H1 (cell line): ENCODE results near the gene VSIG10L. TPM values are rescaled to one million over a fixed set of nuclear protein-coding genes. Genes with fewer than 3 reads are reported as not detected.

Experiments used
- CTCF ChIA-PET: fragments of 300-600 bp; sonication (Branson Sonifier 250); formaldehyde crosslinking; loops from one replicate; lab custom pipeline; 2021; ENCODE audit not compliant: partially characterized antibody; lab: Charles Lee
- POLR2A ChIA-PET: fragments of 300-600 bp; sonication (Branson Sonifier 250); formaldehyde crosslinking; loops from one replicate; lab custom pipeline; 2021; ENCODE audit warnings: inconsistent platforms; ENCODE audit not compliant: partially characterized antibody; lab: Charles Lee
- DNase-seq, 2 experiments: peaks; one replicate each; pipeline versions ENCODE4 v3.0.0 to v3.0.0-alpha.2; 2010 to 2022; ENCODE audit warnings: low spot score in 2 of 2, low read depth in 1 of 2, mixed read lengths in 1 of 2
- FAIRE-seq: peaks from 2 replicates; lab custom pipeline; 2011; peaks lifted over from hg19 to GRCh38; lab: Jason Lieb, UNC
- H2AFZ ChIP-seq: 2 replicates; pipeline ENCODE4 v1.8.1; 2012; ENCODE audit warnings: low read length, inconsistent platforms
- H2AK5ac ChIP-seq: 2 replicates; pipeline ENCODE4 v1.6.1; 2013; ENCODE audit warnings: low read depth, low read length
- H2BK120ac ChIP-seq: replicated peaks from 2 replicates; pipeline ENCODE3; 2013; ENCODE audit warnings: low read depth, low read length, inconsistent platforms
- H2BK12ac ChIP-seq: 2 replicates; pipeline ENCODE4 v1.6.1; 2013; ENCODE audit warnings: low read depth, low read length
- H2BK15ac ChIP-seq: 2 replicates; pipeline ENCODE4 v1.6.1; 2013; ENCODE audit warnings: low read length
- H2BK20ac ChIP-seq: 2 replicates; pipeline ENCODE4 v1.6.1; 2013; ENCODE audit warnings: low read length
- H2BK5ac ChIP-seq: 2 replicates; pipeline ENCODE4 v1.6.1; 2013; ENCODE audit warnings: low read depth, low read length
- H3K14ac ChIP-seq: 2 replicates; pipeline ENCODE4 v1.6.1; 2013; ENCODE audit warnings: inconsistent platforms; ENCODE audit not compliant: insufficient read length
- H3K18ac ChIP-seq: 2 replicates; pipeline ENCODE4 v1.6.1; 2013; ENCODE audit warnings: low read length; ENCODE audit errors: extremely low read depth
- H3K23ac ChIP-seq: 2 replicates; pipeline ENCODE4 v1.6.1; 2013; ENCODE audit warnings: inconsistent platforms; ENCODE audit not compliant: insufficient read length
- H3K23me2 ChIP-seq: 2 replicates; pipeline ENCODE4 v1.6.1; 2013; ENCODE audit warnings: low read depth, low read length
- H3K27ac ChIP-seq: 2 replicates; pipeline ENCODE4 v1.6.1; 2011; ENCODE audit warnings: low read depth, low read length, inconsistent platforms
- H3K27me3 ChIP-seq, 4 experiments: replicated peaks in 1 of 4; 1 replicate in 1 of 4; 2 replicates in 3 of 4; pipeline versions ENCODE4 v1.6.1 to v1.8.1; 2011 to 2013; ENCODE audit warnings: low read length in 3 of 4, mild to moderate bottlenecking in 3 of 4, inconsistent platforms in 2 of 4, mixed read lengths in 2 of 4, moderate library complexity in 1 of 4; ENCODE audit not compliant: control insufficient read depth in 3 of 4, insufficient read depth in 3 of 4; ENCODE audit errors: extremely low read depth in 1 of 4
- H3K36me3 ChIP-seq, 4 experiments: 2 replicates each; pipeline versions ENCODE4 v1.6.1 to v1.8.1; 2011 to 2013; ENCODE audit warnings: mild to moderate bottlenecking in 4 of 4, low read length in 3 of 4, moderate library complexity in 2 of 4, control low read depth in 1 of 4, inconsistent platforms in 1 of 4; ENCODE audit not compliant: insufficient read depth in 4 of 4, control insufficient read depth in 2 of 4
- H3K4ac ChIP-seq: replicated peaks from 2 replicates; pipeline ENCODE3; 2013; ENCODE audit warnings: low read length, low read depth, mixed read lengths, inconsistent platforms; ENCODE audit not compliant: insufficient read length
- H3K4me1 ChIP-seq, 4 experiments: replicated peaks in 1 of 4; 1 replicate in 1 of 4; 2 replicates in 3 of 4; pipeline versions ENCODE4 v1.6.1 to v1.8.1; 2011 to 2013; ENCODE audit warnings: low read length in 3 of 4, inconsistent platforms in 2 of 4, mixed read lengths in 1 of 4; ENCODE audit not compliant: insufficient read depth in 4 of 4, control insufficient read depth in 3 of 4
- H3K4me2 ChIP-seq, 2 experiments: 2 replicates each; pipeline versions ENCODE4 v1.6.1 to v1.8.1; 2011 to 2013; ENCODE audit warnings: low read depth in 2 of 2, low read length in 2 of 2, control low read depth in 1 of 2, inconsistent platforms in 1 of 2, mild to moderate bottlenecking in 1 of 2; ENCODE audit not compliant: insufficient read depth in 1 of 2
- H3K4me3 ChIP-seq, 4 experiments: fragments of 200-600, 300-600 bp in 1 of 4; sonication (generic), shearing (Covaris generic), sonication (Bioruptor Twin) in 1 of 4; 2 replicates each; pipeline versions ENCODE4 v1.5.1 to v1.8.1; 2011 to 2016; ENCODE audit warnings: low read length in 4 of 4, low read depth in 3 of 4, control low read depth in 2 of 4, inconsistent platforms in 2 of 4, mild to moderate bottlenecking in 2 of 4, mixed read lengths in 1 of 4, moderate library complexity in 1 of 4; ENCODE audit not compliant: insufficient read depth in 2 of 4; ENCODE audit errors: extremely low read depth in 1 of 4
- H3K56ac ChIP-seq: replicated peaks from 2 replicates; pipeline ENCODE3; 2013; ENCODE audit warnings: low read depth, mild to moderate bottlenecking, mixed read lengths, low read length, inconsistent platforms; ENCODE audit not compliant: insufficient read length
- H3K79me1 ChIP-seq: 2 replicates; pipeline ENCODE4 v1.6.1; 2013; ENCODE audit warnings: low read depth, low read length, control low read depth
- H3K79me2 ChIP-seq, 2 experiments: 2 replicates each; pipeline versions ENCODE4 v1.6.1 to v1.8.1; 2012 to 2013; ENCODE audit warnings: low read length in 2 of 2, mild to moderate bottlenecking in 2 of 2, inconsistent platforms in 1 of 2; ENCODE audit not compliant: insufficient read depth in 2 of 2, control insufficient read depth in 1 of 2
- H3K9ac ChIP-seq, 4 experiments: replicated peaks in 1 of 4; 1 replicate in 1 of 4; 2 replicates in 3 of 4; pipeline versions ENCODE4 v1.6.1 to v1.8.1; 2011 to 2013; ENCODE audit warnings: low read depth in 3 of 4, low read length in 3 of 4, control low read depth in 2 of 4, mild to moderate bottlenecking in 2 of 4, moderate library complexity in 2 of 4, inconsistent platforms in 1 of 4; ENCODE audit errors: extremely low read depth in 1 of 4
- H3K9me3 ChIP-seq, 2 experiments: 2 replicates each; pipeline versions ENCODE4 v1.6.1 to v1.8.1; 2012 to 2013; ENCODE audit warnings: mild to moderate bottlenecking in 2 of 2, moderate library complexity in 2 of 2, control low read depth in 1 of 2, inconsistent platforms in 1 of 2, low read depth in 1 of 2, low read length in 1 of 2, mixed read lengths in 1 of 2; ENCODE audit not compliant: insufficient read depth in 2 of 2
- H4K20me1 ChIP-seq, 2 experiments: replicated peaks in 1 of 2; 2 replicates each; pipeline versions ENCODE3 to v1.8.1; 2011 to 2013; ENCODE audit warnings: inconsistent platforms in 2 of 2, low read length in 2 of 2, mild to moderate bottlenecking in 1 of 2; ENCODE audit not compliant: insufficient read depth in 2 of 2, control insufficient read depth in 1 of 2
- H4K5ac ChIP-seq: 2 replicates; pipeline ENCODE4 v1.6.1; 2013; ENCODE audit warnings: low read length, low read depth, mixed read lengths, inconsistent platforms; ENCODE audit not compliant: insufficient read length
- H4K8ac ChIP-seq: 2 replicates; pipeline ENCODE4 v1.8.0; 2013; ENCODE audit warnings: mild to moderate bottlenecking, moderate library complexity, low read length, inconsistent platforms; ENCODE audit not compliant: insufficient read depth; ENCODE audit errors: extremely low read depth
- H4K91ac ChIP-seq: replicated peaks from 2 replicates; pipeline ENCODE3; 2013; ENCODE audit warnings: low read length, mixed read lengths, inconsistent platforms; ENCODE audit not compliant: insufficient read length
- CBX5 ChIP-seq: fragments of 300-800, 300-1000 bp; sonication (generic); IDR thresholded peaks from 2 replicates; pipeline ENCODE4 v1.7.1; 2016; ENCODE audit warnings: antibody characterized with exemption, low read length, low read depth
- EGR1 ChIP-seq: IDR thresholded peaks from 2 replicates; pipeline ENCODE4 v1.6.1; 2011; ENCODE audit warnings: low read depth, low read length, borderline replicate concordance
- GTF2F1 ChIP-seq: IDR thresholded peaks from 2 replicates; pipeline ENCODE4 v1.6.1; 2012; ENCODE audit warnings: low read depth, low read length, improper control_type of control experiment, borderline replicate concordance
- KDM4A ChIP-seq: IDR thresholded peaks from one replicate; pipeline ENCODE4 v1.7.1; 2012; ENCODE audit warnings: low read depth, mild to moderate bottlenecking, moderate library complexity, low read length, inconsistent platforms; ENCODE audit not compliant: severe bottlenecking
- KDM5A ChIP-seq: fragments of 200-600 bp; IDR thresholded peaks from 2 replicates; pipeline ENCODE4 v1.7.1; 2012; ENCODE audit warnings: mild to moderate bottlenecking, low read length, inconsistent platforms, mixed read lengths
- NRF1 ChIP-seq: IDR thresholded peaks from 2 replicates; pipeline ENCODE4 v1.6.1; 2011; ENCODE audit warnings: mild to moderate bottlenecking, low read depth, low read length, improper control_type of control experiment
- POLR2AphosphoS5 ChIP-seq: IDR thresholded peaks from 2 replicates; pipeline ENCODE4 v1.6.1; 2011; ENCODE audit warnings: low read depth, low read length
- RNF2 ChIP-seq: fragments of 200-900, 300-1000 bp; sonication (generic); IDR thresholded peaks from 2 replicates; pipeline ENCODE4 v1.7.1; 2016; ENCODE audit warnings: borderline replicate concordance, low read depth, mild to moderate bottlenecking, antibody characterized with exemption, low read length; ENCODE audit not compliant: poor library complexity, severe bottlenecking; ENCODE audit errors: missing control alignments
- SIX5 ChIP-seq: IDR thresholded peaks from 2 replicates; pipeline ENCODE4 v1.6.1; 2011; ENCODE audit warnings: mild to moderate bottlenecking, low read depth, low read length
- TAF7 ChIP-seq: optimal IDR thresholded peaks from 2 replicates; pipeline ENCODE3; 2011; ENCODE audit warnings: low read depth, mild to moderate bottlenecking, inconsistent platforms, low read length, moderate library complexity, borderline replicate concordance
- TEAD4 ChIP-seq: IDR thresholded peaks from 2 replicates; pipeline ENCODE4 v1.6.1; 2012; ENCODE audit warnings: low read depth, low read length, inconsistent platforms, mixed read lengths
- ZNF274 ChIP-seq: IDR thresholded peaks from 2 replicates; pipeline ENCODE4 v1.7.0; 2012; ENCODE audit warnings: low read length, borderline replicate concordance; ENCODE audit errors: extremely low read depth
- WGBS, 2 experiments: shearing (Covaris generic) in 1 of 2; methylation state at CpG; one replicate each; pipeline versions ENCODE4 v1.1.6 to v1.1.7; 2013 to 2015; ENCODE audit warnings: low lambda C conversion rate in 2 of 2, mixed read lengths in 2 of 2, inconsistent platforms in 1 of 2, low coverage in 1 of 2, missing lambda C conversion rate in 1 of 2; ENCODE audit not compliant: insufficient replicate concordance in 2 of 2, insufficient coverage in 1 of 2, insufficient read length in 1 of 2; ENCODE audit errors: extremely low coverage in 1 of 2, missing lambda C conversion rate in 1 of 2; 5-methylcytosine and 5-hydroxymethylcytosine counted together
- polyA plus RNA-seq, 7 experiments: library from polyadenylated mRNA; depleted of rRNA in 3 of 7; stranded (reverse) in 5 of 7; unstranded in 2 of 7; fragments of >200 nt in 5 of 7; fragments of 200-250 nt in 2 of 7; gene quantifications; 1 replicate in 5 of 7; 2 replicates in 1 of 7; 4 replicates in 1 of 7; pipeline versions ENCODE4 v1.2.1 to v1.2.3, GENCODE V29; 2011 to 2013; ENCODE audit warnings: missing spikeins in 2 of 7, mixed read lengths in 2 of 7
- total RNA-seq: library from RNA; stranded (reverse); fragmentation: NEBNext Ultra II Directional; extraction: Animal tissue kit (Norgen Biotek cat#: 25700); gene quantifications from 2 replicates; pipeline ENCODE4 v1.2.1, GENCODE V29; 2021
- TF ChIP-seq, protein P1 (sequence below): IDR thresholded peaks from 2 replicates; pipeline ENCODE4 v1.6.1; 2011; ENCODE audit warnings: low read length, improper control_type of control experiment

VSIG10L gene
- total and polyA plus RNA-seq, 2 of the 8 experiments (the other 6 are each of a cell fraction or from before 2014, with no cell fraction given) = 10.3 to 10.4 TPM

DNA sequence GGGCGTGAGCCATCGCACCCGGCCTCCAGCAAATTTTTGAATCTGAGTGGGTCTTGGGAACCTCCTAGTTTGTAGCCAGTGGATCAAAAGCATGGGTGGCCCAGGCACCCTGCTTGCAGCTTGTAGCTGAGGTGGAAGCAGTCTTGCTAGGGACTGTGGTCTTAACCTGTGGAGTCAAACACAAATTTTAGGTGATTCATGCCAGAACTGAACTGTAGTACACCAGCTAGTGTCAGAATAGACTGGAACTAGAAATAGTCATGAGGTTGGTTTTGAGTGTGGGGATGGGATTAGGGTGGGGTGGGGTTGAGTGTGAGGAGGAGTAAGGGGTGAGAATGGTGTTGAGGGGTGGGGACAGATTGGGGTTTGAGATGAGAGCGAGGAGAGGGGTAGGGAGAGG lies 40.1 kb upstream of the VSIG10L start:
- H3K9ac ChIP-seq = no peak overlapping the region
- CTCF ChIA-PET = interaction anchor here (0.9 to 1.0 kb wide), 3 partner anchors 15 to 69 kb away, joined by 3 read pairs; no protein-coding TSS in a partner anchor
- H3K79me2 ChIP-seq = no peaks in the 10 kb centered on the region
- H3K27me3 ChIP-seq = no peaks in the 10 kb centered on the region
- H3K27ac ChIP-seq = no peak overlapping the region
- no peak overlapping the region for H4K8ac ChIP-seq
- H2BK12ac ChIP-seq = no peak overlapping the region
- no peak overlapping the region for H3K23ac ChIP-seq
- POLR2A ChIA-PET = interaction anchor here (1.0 to 2.3 kb wide), 2 partner anchors 10 to 12 kb away, joined by 3 to 5 read pairs; partner anchors contain the start of gene NKG7
- no peak overlapping the region for H2AFZ ChIP-seq
- H2BK5ac ChIP-seq = no peak overlapping the region
- no peak overlapping the region for H4K91ac ChIP-seq
- no peak overlapping the region for H2AK5ac ChIP-seq
- no peak overlapping the region for H2BK20ac ChIP-seq
- H3K56ac ChIP-seq = no peak overlapping the region
- no peak for DNase-seq
- no peak overlapping the region for H3K4me3 ChIP-seq
- H3K79me1 ChIP-seq = no peaks in the 10 kb centered on the region
- H4K5ac ChIP-seq = no peak overlapping the region
- no peak overlapping the region for H3K4me2 ChIP-seq
- WGBS, 2 experiments = 83 to 92% methylated on average over 1 to 2 of the region's 4 CpGs
- H3K23me2 ChIP-seq = no peaks in the 10 kb centered on the region
- H2BK15ac ChIP-seq = no peak overlapping the region
- H3K14ac ChIP-seq = no peak overlapping the region
- no peak overlapping the region for H3K4ac ChIP-seq
- FAIRE-seq = no peak
- H3K18ac ChIP-seq = no peak overlapping the region
- H3K36me3 ChIP-seq = no peaks in the 10 kb centered on the region
- no peaks in the 10 kb centered on the region for H3K4me1 ChIP-seq
- no peak overlapping the region for H2BK120ac ChIP-seq
- H3K9me3 ChIP-seq = peaks cover 7 to 16% of the 10 kb centered on the region in 2 experiments
- no peaks in the 10 kb centered on the region for H4K20me1 ChIP-seq
- TF ChIP-seq POLR2AphosphoS5 (no peak), TAF7 (no peak), GTF2F1 (no peak), EGR1 (no peak), KDM5A (no peak), ZNF274 (no peak), KDM4A (no peak), NRF1 (no peak), TEAD4 (no peak), CBX5 (no peak), RNF2 (no peak), SIX5 (no peak)
- TF ChIP-seq, protein P1, sequence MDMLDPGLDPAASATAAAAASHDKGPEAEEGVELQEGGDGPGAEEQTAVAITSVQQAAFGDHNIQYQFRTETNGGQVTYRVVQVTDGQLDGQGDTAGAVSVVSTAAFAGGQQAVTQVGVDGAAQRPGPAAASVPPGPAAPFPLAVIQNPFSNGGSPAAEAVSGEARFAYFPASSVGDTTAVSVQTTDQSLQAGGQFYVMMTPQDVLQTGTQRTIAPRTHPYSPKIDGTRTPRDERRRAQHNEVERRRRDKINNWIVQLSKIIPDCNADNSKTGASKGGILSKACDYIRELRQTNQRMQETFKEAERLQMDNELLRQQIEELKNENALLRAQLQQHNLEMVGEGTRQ = no peak
